Lung (tissue), 12 donors: ENCODE measurements around the gene ITGB1. TPM values are rescaled to one million over a fixed set of nuclear protein-coding genes. Genes with fewer than 3 reads are reported as not detected.

ENCODE experiments used
- ATAC-seq: fragments of 200-7000 bp; cut with Tn5 transposase; one replicate; pipeline ENCODE4 v1.9.1; 2020; ENCODE audit warnings: moderate number of reproducible peaks; ENCODE audit not compliant: insufficient read depth, low FRiP score
- DNase-seq, 3 donors: peaks; one replicate each; pipeline ENCODE4 v3.0.0-alpha.2; 2013 to 2017
- H3K27ac ChIP-seq, 2 donors: one replicate each; pipeline ENCODE4 v1.5.1; 2013; ENCODE audit warnings: mild to moderate bottlenecking in 2 of 2, moderate library complexity in 2 of 2, control low read depth in 1 of 2, inconsistent platforms in 1 of 2, low read depth in 1 of 2, low read length in 1 of 2
- H3K27me3 ChIP-seq, 3 donors: one replicate each; pipeline ENCODE4 v1.5.1; 2013; ENCODE audit warnings: low read length in 2 of 3; ENCODE audit not compliant: control insufficient read depth in 3 of 3, insufficient read depth in 3 of 3
- H3K36me3 ChIP-seq, 4 donors: one replicate each; pipeline ENCODE4 v1.5.1; 2013; ENCODE audit warnings: low read length in 4 of 4, mild to moderate bottlenecking in 1 of 4, moderate library complexity in 1 of 4; ENCODE audit not compliant: control insufficient read depth in 4 of 4, insufficient read depth in 4 of 4
- H3K4me1 ChIP-seq, 5 donors: one replicate each; pipeline ENCODE4 v1.5.1; 2013; ENCODE audit warnings: low read length in 5 of 5, mild to moderate bottlenecking in 2 of 5, moderate library complexity in 1 of 5; ENCODE audit not compliant: control insufficient read depth in 5 of 5, insufficient read depth in 5 of 5
- H3K4me3 ChIP-seq: one replicate; pipeline ENCODE4 v1.5.1; 2013; ENCODE audit warnings: mild to moderate bottlenecking, control low read depth, moderate library complexity
- H3K9ac ChIP-seq, 2 donors: one replicate each; pipeline ENCODE4 v1.5.1; 2013; ENCODE audit warnings: low read length in 2 of 2, control low read depth in 1 of 2; ENCODE audit not compliant: insufficient read depth in 1 of 2
- H3K9me3 ChIP-seq, 4 donors: one replicate each; pipeline ENCODE4 v1.5.1; 2013; ENCODE audit warnings: low read length in 3 of 4, mild to moderate bottlenecking in 1 of 4, moderate library complexity in 1 of 4; ENCODE audit not compliant: control insufficient read depth in 4 of 4, insufficient read depth in 3 of 4
- CTCF ChIP-seq: IDR thresholded peaks from 2 replicates; pipeline ENCODE4 v1.5.1; 2012; ENCODE audit warnings: mild to moderate bottlenecking; ENCODE audit errors: control extremely low read depth, extremely low read depth
- WGBS, 2 donors: extraction: QIAGEN DNeasy Blood & Tissue Kit; methylation state at CpG; one replicate each; pipeline ENCODE4 v1.1.7; 2013; 5-methylcytosine and 5-hydroxymethylcytosine counted together
- polyA plus RNA-seq, 2 donors: library from polyadenylated mRNA; stranded (reverse); fragments of 200-250 nt; gene quantifications; one replicate each; pipeline ENCODE4 v1.2.1, GENCODE V29; 2013
- total RNA-seq, 2 donors: library from RNA; depleted of rRNA in 1 of 2; stranded (reverse); fragments of >200 nt in 1 of 2; gene quantifications; one replicate each; pipeline ENCODE4 v1.2.1, GENCODE V29; 2014 to 2021
- donor health status: control.
- donor health status: control.
- donor health status: Bipolar disorder and iron deficiency.
- donor health status: healthy.
- donor health status: DM: yes; HTN: yes; CAD: no.

Gene ITGB1
- total and polyA plus RNA-seq, 4 donors: 105 to 445 (median 333) TPM

GRCh38 chr10:32952094-32952493, 5.9 kb downstream of the ITGB1 start:
- Histone ChIP-seq H3K9ac (no peak overlapping the region), H3K4me1 (peaks cover 7 to 59% (median 30%) of the 10 kb centered on the region in 5 donors), H3K27ac (no peak overlapping the region), H3K9me3 (no peaks in the 10 kb centered on the region), H3K36me3 (peaks cover 0 to 3% (median 1%) of the 10 kb centered on the region in 4 donors), H3K4me3 (no peak overlapping the region), H3K27me3 (no peaks in the 10 kb centered on the region)
- TF ChIP-seq CTCF: no peak
- no peak for DNase-seq
- ATAC-seq: no peak

- no peaks in the 10 kb centered on the region for H3K27me3 ChIP-seq
- no peak for DNase-seq
- H3K4me3 ChIP-seq: no peak overlapping the region
- WGBS, 2 donors: 47 to 66% methylated on average over 3 of the region's 3 CpGs
- H3K27ac ChIP-seq: no peak overlapping the region
- TF ChIP-seq CTCF: no peak
- H3K9ac ChIP-seq: no peak overlapping the region
- H3K9me3 ChIP-seq: no peaks in the 10 kb centered on the region
- peaks cover 0 to 3% (median 1%) of the 10 kb centered on the region in 4 donors for H3K36me3 ChIP-seq
- no peak for ATAC-seq
- peaks cover 7 to 50% (median 21%) of the 10 kb centered on the region in 5 donors for H3K4me1 ChIP-seq
Measured at GRCh38 chr10:32951111-32951510, 6.9 kb downstream of the ITGB1 start.

- DNase-seq (no peak), ATAC-seq (no peak)
- no peak overlapping the region for H3K27ac ChIP-seq
- H3K27me3 ChIP-seq: no peaks in the 10 kb centered on the region
- H3K4me1 ChIP-seq: peaks cover 7 to 45% (median 21%) of the 10 kb centered on the region in 5 donors
- WGBS, 2 donors: 50 to 71% methylated on average over 5 of the region's 5 CpGs
- H3K9ac ChIP-seq: no peak overlapping the region
- H3K9me3 ChIP-seq: no peaks in the 10 kb centered on the region
- H3K36me3 ChIP-seq: peaks cover 0 to 3% (median 1%) of the 10 kb centered on the region in 4 donors
- H3K4me3 ChIP-seq: no peak overlapping the region
- no peak for TF ChIP-seq CTCF
Measured at GRCh38 chr10:32950591-32951108, 7.4 kb downstream of the ITGB1 start.

GRCh38 chr10:32949221-32949678, 8.8 kb downstream of the ITGB1 start:
- H3K9ac ChIP-seq: no peak overlapping the region
- TF ChIP-seq CTCF: no peak
- peaks cover 9 to 40% (median 14%) of the 10 kb centered on the region in 5 donors for H3K4me1 ChIP-seq

More at GRCh38 chr10:32949221-32949678, 8.8 kb downstream of the ITGB1 start:
- H3K9me3 ChIP-seq: no peaks in the 10 kb centered on the region
- no peak for DNase-seq
- no peak overlapping the region for H3K4me3 ChIP-seq
- ATAC-seq: no peak
- no peaks in the 10 kb centered on the region for H3K27me3 ChIP-seq
- peaks cover 0 to 3% (median 1%) of the 10 kb centered on the region in 4 donors for H3K36me3 ChIP-seq
- no peak overlapping the region for H3K27ac ChIP-seq
